HCT116 (cell line): ENCODE data around the gene BHLHA9. TPM values are rescaled to one million over a fixed set of nuclear protein-coding genes. Genes with fewer than 3 reads are reported as not detected.

Source experiments
- ATAC-seq: fragments of 200-7000 bp; cut with Tn5 transposase; 2 replicates; pipeline ENCODE4 v1.9.1; 2020; ENCODE audit warnings: mild to moderate bottlenecking, moderate library complexity
- BruUV-seq: library from RNA; stranded (reverse); fragments of 400-500 nt; replicated peaks from 2 replicates; lab custom pipeline; 2021; lab: Mats Ljungman, UMichigan
- CTCF ChIA-PET: fragments of 300-600 bp; sonication (Branson Sonifier 250); formaldehyde crosslinking; loops from one replicate; lab custom pipeline; 2021; ENCODE audit warnings: antibody characterized with exemption; lab: Charles Lee
- POLR2A ChIA-PET: fragments of 300-600, 350-600 bp; sonication (Branson Sonifier 250); formaldehyde crosslinking; loops from one replicate; lab custom pipeline; 2021; ENCODE audit warnings: antibody characterized with exemption; lab: Charles Lee
- RAD21 ChIA-PET, 2 experiments: fragments of 300-600 bp; sonication (Branson Sonifier 250); formaldehyde crosslinking; loops; one replicate each; lab custom pipeline; 2023; ENCODE audit warnings: low total read pairs in 2 of 2; ENCODE audit not compliant: uncharacterized antibody in 2 of 2, unreplicated experiment in 2 of 2, low non-redundant PET in 1 of 2; lab: Charles Lee
- DNase-seq: peaks from one replicate; pipeline ENCODE4 v3.0.0-alpha.2; 2010; ENCODE audit warnings: low read depth, low spot score
- H2AFZ ChIP-seq: fragments of 200-600 bp; shearing (Covaris generic), sonication (generic); 2 replicates; pipeline ENCODE4 v1.6.1; 2017; ENCODE audit warnings: low read depth, mixed run types, mixed read lengths, antibody characterized with exemption, low read length; ENCODE audit not compliant: poor library complexity, severe bottlenecking
- H3K27ac ChIP-seq: 2 replicates; pipeline ENCODE4 v1.5.1; 2012; ENCODE audit warnings: low read depth, low read length
- H3K27me3 ChIP-seq: fragments of 200-600 bp; sonication (generic); 2 replicates; pipeline ENCODE4 v1.6.1; 2016; ENCODE audit warnings: mixed run types, low read length, mixed read lengths; ENCODE audit not compliant: insufficient read depth
- H3K36me3 ChIP-seq, 2 experiments: fragments of 200-500 bp in 1 of 2; fragments of 200-600 bp in 1 of 2; sonication (Bioruptor generic) in 1 of 2; sonication (generic) in 1 of 2; 2 replicates each; pipeline versions ENCODE4 v1.5.1 to v1.6.1; 2014 to 2016; ENCODE audit warnings: low read length in 2 of 2, inconsistent platforms in 1 of 2, mixed read lengths in 1 of 2, mixed run types in 1 of 2; ENCODE audit not compliant: insufficient read depth in 2 of 2, control insufficient read depth in 1 of 2
- H3K4me1 ChIP-seq, 2 experiments: fragments of 200-600 bp in 1 of 2; sonication (generic) in 1 of 2; 2 replicates each; pipeline versions ENCODE4 v1.5.1 to v1.6.1; 2012 to 2017; ENCODE audit warnings: low read length in 2 of 2, inconsistent platforms in 1 of 2, mild to moderate bottlenecking in 1 of 2, mixed read lengths in 1 of 2, mixed run types in 1 of 2, moderate library complexity in 1 of 2; ENCODE audit not compliant: insufficient read depth in 2 of 2, control insufficient read depth in 1 of 2
- H3K4me2 ChIP-seq: fragments of 200-600 bp; sonication (generic); 2 replicates; pipeline ENCODE4 v1.6.1; 2017; ENCODE audit warnings: mixed run types, low read length, mixed read lengths
- H3K4me3 ChIP-seq, 2 experiments: fragments of 200-600 bp in 1 of 2; sonication (generic) in 1 of 2; replicated peaks in 1 of 2; 2 replicates each; pipeline ENCODE4 v1.5.1; 2011 to 2016; ENCODE audit warnings: low read length in 2 of 2, control low read depth in 1 of 2, low read depth in 1 of 2, mild to moderate bottlenecking in 1 of 2, mixed read lengths in 1 of 2, mixed run types in 1 of 2
- H3K79me2 ChIP-seq: fragments of 200-600 bp; sonication (generic); 2 replicates; pipeline ENCODE4 v1.6.1; 2017; ENCODE audit warnings: mild to moderate bottlenecking, mixed run types, low read length, moderate library complexity, mixed read lengths; ENCODE audit not compliant: insufficient read depth
- H3K9ac ChIP-seq: fragments of 200-600 bp; sonication (generic); 2 replicates; pipeline ENCODE4 v1.6.1; 2016; ENCODE audit warnings: low read length, mixed read lengths
- H3K9me2 ChIP-seq: fragments of 200-600 bp; sonication (generic), shearing (Covaris generic); 2 replicates; pipeline ENCODE4 v1.6.1; 2017; ENCODE audit warnings: mixed run types, mild to moderate bottlenecking, moderate library complexity; ENCODE audit not compliant: insufficient read depth
- H3K9me3 ChIP-seq, 2 experiments: fragments of 200-500 bp in 1 of 2; fragments of 200-600 bp in 1 of 2; sonication (Bioruptor generic) in 1 of 2; sonication (generic) in 1 of 2; 2 replicates each; pipeline ENCODE4 v1.6.1; 2014 to 2017; ENCODE audit warnings: low read length in 2 of 2, mixed read lengths in 2 of 2, inconsistent platforms in 1 of 2, low read depth in 1 of 2, mild to moderate bottlenecking in 1 of 2, mixed run types in 1 of 2, moderate library complexity in 1 of 2; ENCODE audit not compliant: control insufficient read depth in 1 of 2, insufficient read depth in 1 of 2
- H4K20me1 ChIP-seq: fragments of 200-600 bp; sonication (generic), shearing (Covaris generic); 2 replicates; pipeline ENCODE4 v1.6.1; 2017; ENCODE audit warnings: mixed run types, mild to moderate bottlenecking, moderate library complexity; ENCODE audit not compliant: insufficient read depth
- EZH2 ChIP-seq: fragments of 200-600 bp; sonication (generic); IDR thresholded peaks from 2 replicates; pipeline ENCODE4 v1.6.1; 2017; ENCODE audit warnings: antibody characterized with exemption, mixed run types
- EZH2phosphoT487 ChIP-seq: fragments of 200-600 bp; IDR thresholded peaks from 2 replicates; pipeline ENCODE4 v1.6.1; 2018; ENCODE audit warnings: antibody characterized with exemption, borderline replicate concordance
- SIN3A ChIP-seq: IDR thresholded peaks from 2 replicates; pipeline ENCODE4 v1.6.1; 2012; ENCODE audit warnings: low read depth
- SRF ChIP-seq: IDR thresholded peaks from 2 replicates; pipeline ENCODE4 v1.6.1; 2012; ENCODE audit warnings: low read depth
- YY1 ChIP-seq: IDR thresholded peaks from 2 replicates; pipeline ENCODE4 v1.6.1; 2011; ENCODE audit warnings: low read length, low read depth, moderate library complexity, mild to moderate bottlenecking; ENCODE audit not compliant: insufficient replicate concordance; ENCODE audit errors: extremely low read depth
- intact Hi-C: fragments of 100-400 bp; cut with micrococcal nuclease; formaldehyde crosslinking; loops from 2 replicates; pipeline ENCODE4 v1.10.0; 2022
- total RNA-seq: library from RNA; stranded (reverse); gene quantifications from one replicate; pipeline ENCODE4 v1.2.1, GENCODE V29; 2021; ENCODE audit not compliant: unreplicated experiment
- TF ChIP-seq, protein P1 (sequence below): IDR thresholded peaks from 2 replicates; pipeline ENCODE4 v1.6.1; 2012; ENCODE audit warnings: low read depth
- TF ChIP-seq, protein P2 (sequence below): IDR thresholded peaks from 2 replicates; pipeline ENCODE4 v1.6.1; 2011; ENCODE audit warnings: mild to moderate bottlenecking, low read length, moderate library complexity; ENCODE audit not compliant: insufficient replicate concordance; ENCODE audit errors: extremely low read depth
- TF ChIP-seq, protein P3 (sequence below): IDR thresholded peaks from 2 replicates; pipeline ENCODE4 v1.6.1; 2012

BHLHA9 gene
- total RNA-seq, 1 experiment from 2014 or later: not detected

DNA sequence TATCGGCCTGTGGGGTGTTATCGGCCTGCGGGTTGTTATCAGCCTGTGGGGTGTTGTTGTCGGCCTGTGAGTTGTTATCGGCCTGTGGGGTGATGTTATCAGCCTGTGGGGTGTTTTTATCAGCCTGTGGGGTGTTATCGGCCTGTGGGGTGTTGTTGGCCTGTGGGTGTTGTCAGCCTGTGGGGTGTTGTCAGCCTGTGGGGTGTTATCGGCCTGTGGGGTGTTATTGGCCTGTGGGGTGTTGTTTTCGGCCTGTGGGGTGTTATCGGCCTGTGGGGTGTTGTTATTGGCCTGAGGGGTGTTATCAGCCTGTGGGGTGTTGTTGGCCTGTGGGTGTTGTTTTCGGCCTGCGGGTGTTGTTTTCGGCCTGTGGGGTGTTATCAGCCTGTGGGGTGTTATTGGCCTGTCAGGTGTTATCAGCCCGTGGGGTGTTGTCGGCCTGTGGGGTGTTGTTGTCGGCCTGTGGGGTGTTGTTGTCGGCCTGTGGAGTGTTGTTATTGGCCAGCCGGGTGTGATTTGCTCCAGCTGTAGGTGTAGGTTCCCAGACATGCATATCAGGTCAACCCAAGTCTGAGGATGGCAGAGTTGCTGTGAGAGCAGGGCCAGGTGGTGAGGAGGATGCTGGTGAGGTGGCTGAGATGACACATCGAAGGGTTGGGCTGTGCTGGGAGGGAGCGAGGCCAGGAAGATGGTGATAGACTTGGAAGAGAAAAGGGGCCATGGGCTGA is 16.3 kb downstream of the BHLHA9 start:
- H3K4me2 ChIP-seq: no peak overlapping the region
- ChIA-PET POLR2A (no interaction called here), CTCF (no interaction called here), RAD21 (no interaction called here)
- H4K20me1 ChIP-seq: no peaks in the 10 kb centered on the region
- DNase-seq: no peak
- no peaks in the 10 kb centered on the region for H3K9me2 ChIP-seq
- no peak overlapping the region for H3K4me3 ChIP-seq
- H3K36me3 ChIP-seq: no peaks in the 10 kb centered on the region
- H3K27me3 ChIP-seq: no peaks in the 10 kb centered on the region
- TF ChIP-seq YY1 (no peak), SRF (no peak)
- TF ChIP-seq, protein P1, sequence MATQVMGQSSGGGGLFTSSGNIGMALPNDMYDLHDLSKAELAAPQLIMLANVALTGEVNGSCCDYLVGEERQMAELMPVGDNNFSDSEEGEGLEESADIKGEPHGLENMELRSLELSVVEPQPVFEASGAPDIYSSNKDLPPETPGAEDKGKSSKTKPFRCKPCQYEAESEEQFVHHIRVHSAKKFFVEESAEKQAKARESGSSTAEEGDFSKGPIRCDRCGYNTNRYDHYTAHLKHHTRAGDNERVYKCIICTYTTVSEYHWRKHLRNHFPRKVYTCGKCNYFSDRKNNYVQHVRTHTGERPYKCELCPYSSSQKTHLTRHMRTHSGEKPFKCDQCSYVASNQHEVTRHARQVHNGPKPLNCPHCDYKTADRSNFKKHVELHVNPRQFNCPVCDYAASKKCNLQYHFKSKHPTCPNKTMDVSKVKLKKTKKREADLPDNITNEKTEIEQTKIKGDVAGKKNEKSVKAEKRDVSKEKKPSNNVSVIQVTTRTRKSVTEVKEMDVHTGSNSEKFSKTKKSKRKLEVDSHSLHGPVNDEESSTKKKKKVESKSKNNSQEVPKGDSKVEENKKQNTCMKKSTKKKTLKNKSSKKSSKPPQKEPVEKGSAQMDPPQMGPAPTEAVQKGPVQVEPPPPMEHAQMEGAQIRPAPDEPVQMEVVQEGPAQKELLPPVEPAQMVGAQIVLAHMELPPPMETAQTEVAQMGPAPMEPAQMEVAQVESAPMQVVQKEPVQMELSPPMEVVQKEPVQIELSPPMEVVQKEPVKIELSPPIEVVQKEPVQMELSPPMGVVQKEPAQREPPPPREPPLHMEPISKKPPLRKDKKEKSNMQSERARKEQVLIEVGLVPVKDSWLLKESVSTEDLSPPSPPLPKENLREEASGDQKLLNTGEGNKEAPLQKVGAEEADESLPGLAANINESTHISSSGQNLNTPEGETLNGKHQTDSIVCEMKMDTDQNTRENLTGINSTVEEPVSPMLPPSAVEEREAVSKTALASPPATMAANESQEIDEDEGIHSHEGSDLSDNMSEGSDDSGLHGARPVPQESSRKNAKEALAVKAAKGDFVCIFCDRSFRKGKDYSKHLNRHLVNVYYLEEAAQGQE: no peak
- intact Hi-C loops: no loop called here
- no peaks in the 10 kb centered on the region for H3K4me1 ChIP-seq
- no peak overlapping the region for H3K27ac ChIP-seq
- no TSS peak for BruUV-seq
- H3K9me3 ChIP-seq: peaks cover 0 to 6% of the 10 kb centered on the region in 2 experiments; a peak in 1 of 4 replicates
- no peak overlapping the region for H3K9ac ChIP-seq
- no peak for ATAC-seq
- no peaks in the 10 kb centered on the region for H3K79me2 ChIP-seq
- H2AFZ ChIP-seq: no peak overlapping the region

DNA sequence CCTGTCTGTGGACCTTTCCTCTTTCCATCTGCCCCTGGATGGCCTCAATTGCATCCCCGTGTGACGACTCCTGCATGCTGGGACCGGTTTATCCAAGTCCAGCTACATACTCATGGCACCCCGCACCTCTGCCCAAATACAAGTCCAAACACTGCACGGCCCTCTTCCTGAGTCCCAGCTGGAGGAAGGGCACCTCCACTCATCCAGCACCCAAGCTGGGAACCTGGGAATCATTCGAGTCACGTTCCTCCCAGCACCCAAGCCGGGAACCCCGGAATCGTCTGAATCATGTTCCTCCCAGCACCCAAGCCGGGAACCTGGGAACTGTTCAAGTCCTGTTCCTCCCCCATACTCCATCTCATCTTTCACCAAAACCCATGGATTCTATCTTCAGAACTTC is 19.5 kb downstream of the BHLHA9 start:
- DNase-seq (no peak), ATAC-seq (no peak)
- no peaks in the 10 kb centered on the region for H3K79me2 ChIP-seq
- no peaks in the 10 kb centered on the region for H4K20me1 ChIP-seq
- H3K9me2 ChIP-seq: no peaks in the 10 kb centered on the region
- peaks cover 0 to 6% of the 10 kb centered on the region in 2 experiments; a peak in 1 of 4 replicates for H3K9me3 ChIP-seq
- ChIA-PET CTCF (no interaction called here), RAD21 (no interaction called here), POLR2A (no interaction called here)
- intact Hi-C loops: no loop called here
- H3K4me1 ChIP-seq: no peaks in the 10 kb centered on the region
- no peak overlapping the region for H2AFZ ChIP-seq
- no TSS peak for BruUV-seq
- H3K36me3 ChIP-seq: no peaks in the 10 kb centered on the region
- no peak overlapping the region for H3K4me3 ChIP-seq
- H3K27ac ChIP-seq: no peak overlapping the region
- no peak overlapping the region for H3K9ac ChIP-seq
- no peaks in the 10 kb centered on the region for H3K27me3 ChIP-seq
- no peak overlapping the region for H3K4me2 ChIP-seq
- TF ChIP-seq YY1: no peak
- TF ChIP-seq SIN3A: no peak
- TF ChIP-seq, protein P1: no peak
- TF ChIP-seq, protein P2, sequence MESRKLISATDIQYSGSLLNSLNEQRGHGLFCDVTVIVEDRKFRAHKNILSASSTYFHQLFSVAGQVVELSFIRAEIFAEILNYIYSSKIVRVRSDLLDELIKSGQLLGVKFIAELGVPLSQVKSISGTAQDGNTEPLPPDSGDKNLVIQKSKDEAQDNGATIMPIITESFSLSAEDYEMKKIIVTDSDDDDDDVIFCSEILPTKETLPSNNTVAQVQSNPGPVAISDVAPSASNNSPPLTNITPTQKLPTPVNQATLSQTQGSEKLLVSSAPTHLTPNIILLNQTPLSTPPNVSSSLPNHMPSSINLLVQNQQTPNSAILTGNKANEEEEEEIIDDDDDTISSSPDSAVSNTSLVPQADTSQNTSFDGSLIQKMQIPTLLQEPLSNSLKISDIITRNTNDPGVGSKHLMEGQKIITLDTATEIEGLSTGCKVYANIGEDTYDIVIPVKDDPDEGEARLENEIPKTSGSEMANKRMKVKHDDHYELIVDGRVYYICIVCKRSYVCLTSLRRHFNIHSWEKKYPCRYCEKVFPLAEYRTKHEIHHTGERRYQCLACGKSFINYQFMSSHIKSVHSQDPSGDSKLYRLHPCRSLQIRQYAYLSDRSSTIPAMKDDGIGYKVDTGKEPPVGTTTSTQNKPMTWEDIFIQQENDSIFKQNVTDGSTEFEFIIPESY: no peak
- no peak for TF ChIP-seq EZH2
- TF ChIP-seq EZH2phosphoT487: no peak
- TF ChIP-seq, protein P3, sequence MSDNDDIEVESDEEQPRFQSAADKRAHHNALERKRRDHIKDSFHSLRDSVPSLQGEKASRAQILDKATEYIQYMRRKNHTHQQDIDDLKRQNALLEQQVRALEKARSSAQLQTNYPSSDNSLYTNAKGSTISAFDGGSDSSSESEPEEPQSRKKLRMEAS: no peak
